Bronchial epithelial cell (primary cell): ENCODE data around the gene GPRIN1. TPM values are rescaled to one million over a fixed set of nuclear protein-coding genes. Genes with fewer than 3 reads are reported as not detected.

ENCODE experiments used
- DNase-seq: peaks from one replicate; pipeline ENCODE4 v3.0.0-alpha.2; 2010; ENCODE audit warnings: low read depth
- FAIRE-seq: peaks from 2 replicates; lab custom pipeline; 2011; peaks lifted over from hg19 to GRCh38; lab: Jason Lieb, UNC
- H3K27me3 ChIP-seq: 2 replicates; pipeline ENCODE4 v1.5.1; 2011; ENCODE audit warnings: low read length; ENCODE audit not compliant: control insufficient read depth, insufficient read depth
- H3K36me3 ChIP-seq: 2 replicates; pipeline ENCODE4 v1.5.1; 2011; ENCODE audit warnings: low read length; ENCODE audit not compliant: control insufficient read depth, insufficient read depth
- H3K4me3 ChIP-seq: 2 replicates; pipeline ENCODE4 v1.5.1; 2011; ENCODE audit warnings: mild to moderate bottlenecking, low read depth, low read length, control low read depth
- total RNA-seq: library from RNA; depleted of rRNA; stranded (reverse); fragments of >200 nt; gene quantifications from 2 replicates; pipeline ENCODE4 v1.2.1, GENCODE V29; 2014
- TF ChIP-seq, protein P1 (sequence below): IDR thresholded peaks from 2 replicates; pipeline ENCODE4 v1.5.1; 2011; ENCODE audit warnings: mild to moderate bottlenecking, moderate library complexity, low read length, control low read depth, inconsistent platforms; ENCODE audit not compliant: insufficient read depth, severe bottlenecking

GPRIN1 gene
- total RNA-seq, 1 donor from 2014 or later: 1.6 TPM

DNA sequence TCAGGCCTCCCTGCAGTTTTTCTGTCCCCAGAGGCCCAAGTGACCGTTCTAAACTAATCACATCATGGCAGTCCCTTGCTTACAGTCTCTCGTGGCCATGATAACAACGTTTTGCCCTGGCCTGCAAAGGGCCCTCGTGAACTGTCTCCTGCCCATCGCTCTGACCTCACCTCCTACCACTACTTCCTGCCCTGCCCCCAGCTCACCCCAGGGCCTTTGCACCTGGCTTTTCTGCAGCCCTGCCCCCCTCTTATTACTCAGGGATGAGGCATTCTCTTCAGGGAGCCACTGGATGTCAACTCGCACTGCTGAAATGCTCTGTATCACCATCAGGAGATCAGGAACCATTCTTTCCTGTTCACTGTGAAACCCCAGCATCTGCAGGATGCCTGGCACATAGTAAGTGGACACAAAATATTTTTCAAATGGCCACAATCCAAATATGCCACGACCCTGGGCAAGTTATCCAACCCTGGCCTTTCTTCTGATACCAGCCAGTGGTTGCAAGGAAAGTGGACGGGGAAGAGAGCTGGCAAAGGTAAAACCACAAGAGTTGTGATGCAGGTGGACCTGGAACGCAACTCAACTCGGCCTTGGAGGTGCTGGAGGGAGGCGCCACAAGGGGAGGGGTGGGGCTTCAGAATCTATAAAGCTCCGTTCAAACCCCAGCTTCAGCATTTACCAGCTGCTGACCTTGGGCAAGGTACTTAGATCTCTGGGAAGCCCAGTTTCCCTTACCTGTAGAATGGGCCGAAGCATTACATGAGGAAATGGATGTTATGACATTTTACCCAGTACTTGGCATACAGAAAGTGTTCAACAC is 18.7 kb upstream of the GPRIN1 start:
- Histone ChIP-seq H3K4me3 (no peak overlapping the region), H3K36me3 (no peaks in the 10 kb centered on the region), H3K27me3 (peaks cover 10% of the 10 kb centered on the region)
- TF ChIP-seq, protein P1, sequence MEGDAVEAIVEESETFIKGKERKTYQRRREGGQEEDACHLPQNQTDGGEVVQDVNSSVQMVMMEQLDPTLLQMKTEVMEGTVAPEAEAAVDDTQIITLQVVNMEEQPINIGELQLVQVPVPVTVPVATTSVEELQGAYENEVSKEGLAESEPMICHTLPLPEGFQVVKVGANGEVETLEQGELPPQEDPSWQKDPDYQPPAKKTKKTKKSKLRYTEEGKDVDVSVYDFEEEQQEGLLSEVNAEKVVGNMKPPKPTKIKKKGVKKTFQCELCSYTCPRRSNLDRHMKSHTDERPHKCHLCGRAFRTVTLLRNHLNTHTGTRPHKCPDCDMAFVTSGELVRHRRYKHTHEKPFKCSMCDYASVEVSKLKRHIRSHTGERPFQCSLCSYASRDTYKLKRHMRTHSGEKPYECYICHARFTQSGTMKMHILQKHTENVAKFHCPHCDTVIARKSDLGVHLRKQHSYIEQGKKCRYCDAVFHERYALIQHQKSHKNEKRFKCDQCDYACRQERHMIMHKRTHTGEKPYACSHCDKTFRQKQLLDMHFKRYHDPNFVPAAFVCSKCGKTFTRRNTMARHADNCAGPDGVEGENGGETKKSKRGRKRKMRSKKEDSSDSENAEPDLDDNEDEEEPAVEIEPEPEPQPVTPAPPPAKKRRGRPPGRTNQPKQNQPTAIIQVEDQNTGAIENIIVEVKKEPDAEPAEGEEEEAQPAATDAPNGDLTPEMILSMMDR: no peak
- DNase-seq (no peak), FAIRE-seq (no peak)

DNA sequence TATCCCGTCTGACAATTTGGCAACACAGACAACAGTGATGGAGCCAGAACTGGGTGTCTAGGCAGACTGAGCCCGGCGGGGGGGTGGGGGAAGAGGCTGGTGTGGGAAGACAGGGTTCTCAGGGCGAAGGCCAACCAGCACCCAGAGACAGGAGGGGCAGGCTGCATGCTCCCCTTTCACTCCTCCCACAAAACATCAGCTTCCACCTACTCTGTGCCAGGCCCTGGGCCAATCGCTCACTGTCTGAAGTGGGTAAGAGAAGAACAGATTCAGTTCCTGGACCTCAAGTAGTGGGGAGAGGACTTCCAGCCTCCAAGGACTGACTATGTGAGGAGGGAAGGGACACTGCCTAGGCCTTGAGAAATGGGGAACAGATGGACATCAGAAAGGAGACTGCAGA is 17.6 kb upstream of the GPRIN1 start:
- Histone ChIP-seq H3K27me3 (peaks cover 10% of the 10 kb centered on the region), H3K4me3 (no peak overlapping the region), H3K36me3 (no peaks in the 10 kb centered on the region)
- TF ChIP-seq, protein P1: no peak
- peak; percentile 81 for FAIRE-seq
- DNase-seq: no peak

DNA sequence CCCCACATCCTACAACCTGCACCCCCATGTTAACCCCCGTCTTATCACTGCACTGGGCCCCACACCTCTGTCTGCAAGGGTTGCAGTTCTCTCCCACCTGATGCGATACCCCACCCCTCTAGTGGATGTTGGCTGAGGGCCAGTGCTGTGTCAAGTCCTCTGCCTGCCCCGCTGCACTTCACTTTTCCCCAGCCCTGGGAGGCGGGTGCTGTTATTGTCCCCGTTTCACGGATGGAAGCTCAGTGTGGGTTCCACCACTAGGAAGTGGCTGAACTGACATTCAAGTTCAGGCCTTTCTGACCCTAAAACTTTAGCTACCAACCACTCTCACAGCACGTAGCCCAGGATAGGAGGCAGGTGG is 16.9 kb upstream of the GPRIN1 start:
- TF ChIP-seq, protein P1: no peak
- H3K27me3 ChIP-seq: peaks cover 10% of the 10 kb centered on the region
- FAIRE-seq: no peak
- no peak overlapping the region for H3K4me3 ChIP-seq
- no peaks in the 10 kb centered on the region for H3K36me3 ChIP-seq
- no peak for DNase-seq

DNA sequence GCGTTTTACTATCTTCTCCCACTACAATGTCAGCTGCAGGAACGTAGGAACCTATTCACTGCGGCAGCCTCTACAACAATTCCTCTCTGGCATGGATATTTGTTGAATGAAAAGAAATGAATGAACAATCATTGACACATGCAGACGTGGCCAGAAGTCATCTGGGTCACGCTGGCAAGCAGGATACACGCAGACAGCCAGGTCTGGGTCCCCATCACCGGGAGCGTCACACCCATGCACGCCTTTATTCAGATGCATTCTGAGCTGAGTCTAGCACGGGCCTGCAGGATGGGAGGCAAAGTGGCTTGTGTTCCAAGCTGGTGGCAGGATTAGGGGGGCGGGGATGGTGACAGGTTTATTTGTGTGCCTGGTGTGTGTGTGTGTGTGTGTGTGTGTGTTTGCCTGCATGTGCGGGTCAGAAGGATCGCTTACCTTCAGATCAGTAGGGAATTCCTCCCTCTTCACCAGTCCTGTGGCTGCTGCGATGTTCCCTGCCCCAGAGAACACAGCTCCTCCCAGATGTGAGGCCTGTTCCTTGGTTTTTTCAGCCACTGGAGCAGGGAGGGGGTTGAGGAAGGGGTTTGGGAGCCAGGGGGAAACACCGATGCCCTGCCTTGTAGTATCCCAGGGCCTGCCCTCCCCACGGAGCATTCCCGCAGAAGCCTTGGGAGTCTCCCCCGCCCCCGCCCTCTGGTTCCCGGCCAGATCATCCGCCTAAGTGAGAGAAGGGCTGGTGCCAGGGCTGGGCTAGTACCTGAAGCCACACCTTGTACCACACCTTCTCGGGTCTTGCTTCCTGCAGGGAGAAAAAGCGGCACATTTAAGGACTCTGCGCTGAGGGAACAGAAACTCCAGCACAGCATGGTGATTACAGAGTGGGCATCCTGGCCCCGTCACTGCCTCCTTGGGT is 16.3 kb upstream of the GPRIN1 start:
- TF ChIP-seq, protein P1: no peak
- H3K4me3 ChIP-seq: no peak overlapping the region
- peak; percentile 28 for FAIRE-seq
- no peaks in the 10 kb centered on the region for H3K36me3 ChIP-seq
- H3K27me3 ChIP-seq: peaks cover 8% of the 10 kb centered on the region
- DNase-seq: peak; percentile 65

DNA sequence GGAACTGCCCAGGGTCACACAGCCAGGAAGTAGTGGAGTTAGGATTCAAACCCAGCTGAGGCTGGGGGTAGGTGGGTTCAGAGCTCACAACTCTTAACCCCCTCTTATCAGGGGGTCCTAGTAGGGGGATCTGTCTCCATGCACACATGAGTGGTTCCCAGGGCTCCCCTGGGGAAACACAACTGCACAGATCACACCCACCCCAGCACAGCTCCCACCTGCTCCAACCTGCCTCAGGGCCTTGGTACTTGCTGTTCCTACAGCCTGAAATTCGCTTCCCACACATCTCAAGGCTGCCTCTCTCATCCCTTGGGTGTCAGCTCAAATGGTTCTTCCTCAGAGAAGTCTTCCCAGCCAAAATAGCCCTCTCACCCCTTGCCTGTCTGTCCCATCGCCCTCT is 15.6 kb upstream of the GPRIN1 start:
- Histone ChIP-seq H3K27me3 (peaks cover 9% of the 10 kb centered on the region), H3K4me3 (no peak overlapping the region), H3K36me3 (no peaks in the 10 kb centered on the region)
- TF ChIP-seq, protein P1: no peak
- no peak for FAIRE-seq
- no peak for DNase-seq
